K562 treated with DMSO at 1 percent for 48 hours (cell line): ENCODE results near the gene SMAD3. TPM values are rescaled to one million over a fixed set of nuclear protein-coding genes. Genes with fewer than 3 reads are reported as not detected.

Experiments used
- total RNA-seq: library from RNA; unstranded; fragments of 300-600 nt; gene quantifications from 2 replicates; pipeline ENCODE4 v1.2.3, GENCODE V29; 2022; ENCODE audit warnings: low replicate concordance; ENCODE audit errors: extremely low read depth

SMAD3 gene
- not detected in 2 replicates for total RNA-seq

GRCh38 chr15:67065531-67066005 lies at the start of gene SMAD3:
SMAD3 (plus strand) TSS chr15:67065602; CDS start chr15:67066155, 553 bp downstream.

Other genes starting within 250 kb of the SMAD3 start
- not detected in 2 replicates for gene AAGAB, start 189.1 kb downstream of the SMAD3 start, total RNA-seq
- gene IQCH, start 189.2 kb downstream of the SMAD3 start, total RNA-seq: not detected in 2 replicates